GM21786 (cell line): Measurements from ENCODE around the gene FADS2.

Experiments
- ATAC-seq: cut with Tn5 transposase; IDR thresholded peaks from one replicate; pipeline ENCODE4 v1.9.1; 2021; ENCODE audit not compliant: unreplicated experiment

The FADS2 gene

DNA sequence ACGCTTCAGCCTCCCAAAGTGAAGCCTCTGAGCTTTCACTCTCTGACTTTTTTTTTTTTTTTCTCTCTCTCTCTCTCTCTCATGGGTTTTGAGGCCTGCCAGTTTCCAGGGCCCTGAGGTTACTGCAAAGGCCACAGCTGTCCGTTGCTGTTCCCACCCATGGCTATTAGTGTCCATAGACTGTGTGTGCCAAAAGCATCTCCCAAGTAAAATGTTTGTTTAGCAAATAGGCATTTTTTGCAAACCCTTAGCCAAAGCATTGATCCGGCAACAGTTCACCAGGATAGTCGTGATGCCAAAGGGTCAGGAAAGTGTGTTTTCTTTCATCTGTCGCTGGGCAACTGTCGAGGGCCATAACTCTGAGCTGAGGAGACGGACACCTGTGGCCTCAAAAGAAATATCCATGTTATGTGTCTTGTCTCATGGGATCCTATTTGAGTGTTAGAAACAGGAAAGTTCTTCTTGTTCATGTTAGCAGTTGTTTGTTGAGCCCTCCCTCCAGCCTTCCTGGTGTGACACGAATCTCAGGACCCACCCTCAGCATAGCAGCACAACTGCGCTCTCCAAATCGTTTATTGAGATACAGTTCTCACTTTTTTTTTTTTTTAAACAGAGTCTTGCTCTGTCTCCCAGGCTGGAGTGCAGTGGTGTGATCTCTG, 18.4 kb downstream of the FADS2 start:
- ATAC-seq, result no peak

DNA sequence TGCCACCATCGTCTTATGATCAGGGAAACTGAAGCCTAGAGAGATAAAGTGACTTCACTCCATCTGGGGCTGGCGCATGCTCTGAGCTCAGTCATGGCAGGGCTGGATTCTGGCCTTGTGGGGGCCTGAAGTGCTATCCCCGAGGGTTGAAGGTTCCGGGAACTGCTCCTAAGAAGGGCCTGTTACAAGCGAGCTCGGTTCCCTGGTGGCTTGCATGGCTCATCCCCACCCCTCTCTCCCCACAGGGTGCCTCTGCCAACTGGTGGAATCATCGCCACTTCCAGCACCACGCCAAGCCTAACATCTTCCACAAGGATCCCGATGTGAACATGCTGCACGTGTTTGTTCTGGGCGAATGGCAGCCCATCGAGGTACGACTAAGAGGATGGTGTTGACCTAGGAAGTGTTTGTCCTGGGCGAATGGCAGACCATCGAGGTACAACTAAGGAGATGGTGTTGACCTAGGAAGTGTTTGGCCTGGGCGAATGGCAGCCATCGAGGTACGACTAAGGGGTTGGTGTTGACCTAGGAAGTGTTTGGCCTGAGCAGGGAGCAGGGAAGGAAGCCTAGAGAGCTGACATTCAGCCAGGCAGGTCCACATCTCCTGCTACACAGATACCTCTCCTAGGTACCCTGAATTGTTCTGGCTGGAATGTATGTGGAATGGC, 19.9 kb downstream of the FADS2 start:
- no peak for ATAC-seq

DNA sequence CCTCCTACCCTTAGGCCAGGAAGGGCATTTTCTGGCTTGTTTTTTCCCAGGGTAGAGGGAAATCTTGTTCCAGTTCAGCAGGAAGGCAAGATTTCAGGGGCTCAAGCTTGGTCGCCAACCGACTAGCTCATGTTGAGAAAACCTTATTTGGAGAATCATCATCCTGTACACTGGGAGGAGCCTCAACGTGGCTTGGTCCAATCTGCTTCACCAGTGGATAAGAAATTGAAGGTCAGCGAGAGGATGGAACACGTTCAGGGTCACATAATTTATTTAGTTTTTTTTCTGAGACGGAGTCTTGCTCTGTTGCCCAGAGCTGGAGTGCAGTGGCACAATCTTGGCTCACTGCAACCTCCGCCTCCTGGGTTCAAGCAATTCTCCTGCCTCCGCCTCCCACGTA, 20.5 kb downstream of the FADS2 start:
- no peak for ATAC-seq

DNA sequence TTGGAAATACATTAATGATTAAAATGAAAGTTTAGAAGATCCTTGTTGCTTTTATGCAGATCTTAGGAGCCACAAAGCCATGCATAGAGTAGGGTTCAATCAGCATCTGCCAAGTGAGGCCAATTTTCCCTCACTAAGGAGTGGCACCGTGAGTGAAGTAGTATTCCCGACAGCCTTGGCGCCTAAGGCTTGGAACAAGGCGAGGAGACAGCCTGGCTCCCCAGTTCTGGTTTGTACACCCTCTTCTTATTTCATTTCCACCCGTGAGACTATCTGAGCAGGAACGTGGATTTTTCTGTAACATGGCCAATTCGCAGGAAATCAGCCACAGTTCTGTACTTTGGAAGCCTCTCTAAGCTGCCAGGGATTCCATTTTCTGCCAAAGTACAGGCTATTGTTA, 22.6 kb downstream of the FADS2 start:
- ATAC-seq, result no peak

DNA sequence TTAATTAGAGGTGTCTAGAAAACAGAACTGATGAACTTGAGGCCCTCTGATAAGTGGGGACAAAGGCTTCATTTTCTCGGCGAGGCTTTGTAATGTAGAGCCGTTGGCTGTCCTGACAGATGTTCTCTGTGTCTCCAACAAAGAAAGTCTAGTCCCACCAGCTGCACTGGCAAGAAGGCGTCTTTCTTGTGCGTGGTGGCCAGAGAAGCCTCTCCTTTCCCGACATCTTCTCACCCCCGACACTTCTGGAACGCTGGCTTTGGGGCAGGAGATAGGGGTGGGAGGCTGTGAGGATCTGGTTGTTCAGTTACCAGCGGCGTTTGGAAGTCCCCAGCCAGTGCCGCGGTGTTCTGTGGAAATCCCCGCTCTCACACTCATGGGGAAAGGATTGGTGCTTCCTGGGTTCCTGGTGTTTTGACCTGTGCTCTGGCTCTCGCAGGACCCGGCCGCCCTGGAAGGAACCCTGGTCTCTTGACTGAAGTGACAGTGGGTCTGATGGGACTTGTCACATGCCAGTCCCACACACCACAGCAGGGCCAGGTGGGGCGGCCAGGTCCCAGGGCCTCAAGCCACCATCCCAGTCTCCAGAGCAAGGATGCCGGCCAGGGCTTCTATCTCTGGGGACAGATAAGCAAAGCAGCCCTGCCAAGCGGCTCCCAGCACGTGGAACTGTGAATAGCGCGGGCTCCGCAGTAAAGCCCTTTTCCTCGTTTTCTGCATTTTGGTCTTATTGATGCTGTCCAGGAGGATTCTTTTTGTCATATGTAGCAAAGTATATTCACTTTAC, 23.2 kb downstream of the FADS2 start:
- no peak for ATAC-seq

DNA sequence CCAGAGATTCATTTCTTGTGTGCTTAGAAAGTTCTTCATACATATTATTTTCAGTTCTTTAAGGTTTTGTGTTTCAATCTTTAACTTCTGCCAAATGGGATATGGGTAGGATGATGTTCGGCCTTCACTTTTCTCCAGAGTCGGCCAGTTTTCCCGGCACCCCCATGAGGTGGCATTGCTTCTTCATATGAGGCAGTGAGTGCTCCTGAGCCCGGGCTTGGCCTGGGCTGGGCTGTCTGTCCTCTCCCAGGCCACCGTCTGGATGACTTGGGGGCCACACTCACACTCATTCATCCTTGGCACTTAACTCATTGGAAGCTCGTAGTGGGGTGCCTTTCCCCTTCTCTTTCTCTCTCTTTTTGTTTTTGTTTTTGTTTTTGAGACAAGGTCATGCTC, 23.8 kb downstream of the FADS2 start:
- no peak for ATAC-seq

DNA sequence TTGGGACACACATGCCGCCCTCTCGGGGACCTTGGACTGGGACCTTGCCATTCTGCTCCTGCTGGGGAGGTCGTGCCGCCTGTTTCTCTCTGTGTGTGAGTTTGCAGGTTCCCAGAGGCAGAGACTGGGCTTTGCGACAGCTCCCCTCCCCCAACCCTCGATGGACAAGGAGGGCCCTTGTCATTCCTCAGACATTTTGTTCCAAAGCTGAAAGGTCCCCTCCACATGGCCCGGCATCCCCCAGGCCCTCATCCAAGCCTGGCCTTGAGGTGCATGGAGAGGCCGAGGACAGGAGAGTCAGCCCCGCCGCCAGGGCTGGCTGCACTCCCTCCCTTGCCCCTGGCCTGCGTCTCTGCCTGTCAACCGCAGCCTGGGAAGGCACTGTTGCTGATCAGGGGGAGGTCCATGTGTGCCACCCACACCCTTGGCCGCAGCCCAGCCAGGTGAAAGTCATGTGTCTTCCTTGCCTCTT, 25.6 kb downstream of the FADS2 start:
- ATAC-seq, result no peak

DNA sequence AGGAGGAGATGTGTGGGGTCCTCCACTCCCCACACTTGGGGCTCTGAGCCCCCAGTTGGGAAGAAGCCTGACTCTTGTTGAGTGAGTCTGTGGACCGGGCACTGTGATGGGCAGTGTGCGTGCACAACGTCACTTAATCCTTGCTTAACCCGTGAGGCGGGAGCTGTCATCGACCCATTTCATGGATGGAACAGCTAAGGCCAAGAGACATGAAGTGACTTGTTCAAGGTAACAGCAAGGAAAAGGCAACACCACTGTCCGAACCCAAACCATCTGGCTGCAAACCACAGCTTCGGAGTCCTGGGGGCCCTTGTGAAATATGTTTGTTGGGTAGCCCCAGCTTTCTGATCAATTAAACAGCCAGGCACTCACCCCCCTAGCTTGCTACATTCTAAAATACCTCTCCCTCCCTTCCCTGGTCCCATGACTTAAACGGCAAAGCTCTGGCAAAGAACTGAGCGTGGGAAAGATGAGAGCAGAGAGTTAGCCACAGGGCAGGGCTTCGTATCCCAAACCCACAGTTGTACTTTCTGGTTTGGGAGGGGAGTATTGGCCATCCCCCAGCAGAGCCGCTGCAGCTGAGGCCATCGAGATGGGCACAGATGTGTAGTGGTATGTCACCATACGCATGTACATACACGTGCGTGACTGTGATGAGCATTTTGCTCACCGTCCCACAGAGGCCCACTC, 26.3 kb downstream of the FADS2 start:
- ATAC-seq, result no peak

DNA sequence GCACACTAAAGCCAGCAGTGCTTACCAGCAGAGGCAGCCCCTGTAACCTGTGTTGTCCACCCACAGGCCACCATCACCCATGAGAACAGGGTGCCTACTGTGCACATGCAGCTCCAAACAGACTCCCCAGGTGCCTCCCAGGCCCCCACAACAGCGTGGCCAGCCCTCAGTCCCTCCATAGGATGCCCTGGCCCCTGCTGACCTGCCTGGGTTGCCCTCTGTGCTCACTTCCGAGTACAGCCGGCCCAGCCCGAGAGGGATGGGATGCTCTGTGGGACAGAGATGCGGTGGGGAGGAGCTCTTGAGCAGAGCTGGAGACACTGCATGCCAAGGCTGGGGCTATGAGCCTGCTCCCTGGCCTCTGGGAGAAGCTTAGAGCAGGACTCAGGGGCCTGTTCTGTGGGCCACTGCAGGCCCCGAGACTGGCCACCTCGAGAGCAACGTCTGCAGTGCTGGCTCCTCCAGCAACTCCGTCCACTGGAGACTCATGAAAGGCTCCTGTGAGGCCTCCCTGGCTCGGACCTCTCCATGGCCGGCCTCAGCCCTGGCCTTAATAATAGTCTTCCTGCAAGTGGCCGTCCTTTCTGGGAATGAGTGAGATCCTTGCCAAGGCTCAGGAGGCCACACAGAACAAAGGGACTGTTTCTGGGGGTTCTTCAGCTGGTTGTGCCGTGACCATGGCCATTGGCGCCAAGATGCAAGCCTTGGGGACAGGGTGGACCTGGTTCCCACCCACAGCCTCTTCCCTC, 27.0 kb downstream of the FADS2 start:
- ATAC-seq, result no peak

DNA sequence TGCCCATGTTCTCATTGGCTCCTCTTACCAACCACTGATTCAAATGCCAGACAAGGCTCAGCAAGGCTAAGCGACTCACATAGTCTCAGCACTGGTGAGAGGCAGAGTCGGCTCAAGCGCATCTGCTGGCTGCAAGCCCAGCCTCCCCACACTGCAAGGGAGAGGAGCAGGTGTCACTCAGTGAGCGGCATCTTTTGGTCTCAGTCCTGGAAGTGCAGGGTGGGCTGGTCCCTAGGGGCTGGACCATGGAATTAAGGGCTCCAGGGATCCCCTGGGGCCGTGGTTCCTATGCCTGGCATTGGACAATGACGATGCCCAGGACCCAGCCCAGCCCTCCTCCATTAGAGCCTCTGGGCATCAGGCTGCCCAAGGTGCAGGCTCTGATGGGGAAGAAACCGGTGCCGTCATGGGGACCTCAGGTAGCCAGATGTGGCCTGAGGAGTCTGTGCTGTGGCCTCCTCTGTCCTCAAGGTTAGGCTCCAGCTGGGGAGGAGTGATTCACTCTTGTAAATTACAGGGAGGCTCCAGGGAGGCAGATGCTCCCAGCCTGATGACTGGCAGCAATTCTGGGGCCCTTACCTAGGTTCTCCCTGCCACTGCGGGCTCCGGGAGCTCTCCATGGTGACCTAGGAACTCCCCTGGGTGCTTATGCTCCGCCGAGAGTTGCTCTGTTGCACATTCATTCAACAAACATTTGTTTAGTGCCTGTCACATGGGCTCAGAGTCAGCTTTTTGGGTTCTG, 28.0 kb downstream of the FADS2 start:
- no peak for ATAC-seq

DNA sequence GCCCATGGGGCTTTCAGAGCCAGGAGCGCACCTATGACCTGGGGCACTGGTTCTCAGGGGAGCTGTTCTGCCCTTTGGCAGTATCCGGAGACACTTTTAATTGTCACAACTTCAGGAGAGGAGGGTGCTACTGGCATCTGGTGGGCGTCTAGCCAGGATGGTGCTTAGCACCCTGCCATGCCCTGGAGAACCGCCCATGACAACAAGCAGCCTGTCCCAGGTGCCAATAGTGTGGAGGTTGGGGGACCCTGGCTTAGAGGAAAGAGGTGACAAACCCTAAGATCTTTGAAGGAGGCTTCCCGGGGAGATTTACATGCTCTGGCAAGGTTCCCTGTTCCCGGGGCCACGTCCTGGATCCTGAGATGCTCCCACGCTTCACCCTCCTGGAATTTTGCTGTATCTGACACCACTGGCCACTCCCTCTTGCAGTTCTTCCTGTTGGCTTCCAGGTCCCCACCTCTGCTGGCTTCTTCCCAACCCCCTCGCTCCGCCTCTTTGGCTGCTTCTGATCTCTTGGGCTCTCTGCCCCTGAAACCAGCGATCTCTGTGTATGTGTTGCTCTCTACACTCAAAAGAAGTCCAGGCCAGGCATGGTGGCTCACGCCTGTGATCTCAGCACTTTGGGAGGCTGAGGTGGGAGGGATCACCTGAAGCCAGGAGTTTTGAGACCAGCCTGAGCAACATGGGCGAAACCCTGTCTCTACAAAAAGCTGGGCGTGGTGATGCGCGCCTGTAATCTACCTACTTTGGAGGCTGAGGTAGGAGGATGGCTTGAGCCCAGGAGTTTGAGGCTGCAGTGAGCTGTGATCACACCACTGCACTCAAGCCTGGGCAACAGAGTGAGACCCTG, 32.2 kb downstream of the FADS2 start:
- no peak for ATAC-seq

DNA sequence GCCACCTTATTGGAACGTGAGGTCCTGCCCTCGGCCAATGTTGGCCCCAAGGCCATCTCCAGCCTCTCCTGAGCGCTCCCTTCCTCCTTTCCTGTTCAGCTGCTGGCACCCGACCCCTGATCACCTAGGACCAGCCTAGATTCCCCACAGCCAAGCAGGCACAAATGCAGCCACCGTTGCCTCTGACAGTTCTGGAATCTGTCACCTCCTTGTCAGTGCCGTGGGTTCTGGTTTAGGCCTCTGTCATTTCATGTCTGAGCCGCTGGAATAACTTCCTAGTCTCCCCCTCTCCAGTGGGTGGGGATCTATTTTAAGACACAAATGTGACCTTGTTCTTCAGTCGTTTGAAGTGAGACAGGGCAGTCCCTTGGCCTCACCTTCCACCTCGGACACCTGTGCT, 33.5 kb downstream of the FADS2 start:
- ATAC-seq, result no peak

DNA sequence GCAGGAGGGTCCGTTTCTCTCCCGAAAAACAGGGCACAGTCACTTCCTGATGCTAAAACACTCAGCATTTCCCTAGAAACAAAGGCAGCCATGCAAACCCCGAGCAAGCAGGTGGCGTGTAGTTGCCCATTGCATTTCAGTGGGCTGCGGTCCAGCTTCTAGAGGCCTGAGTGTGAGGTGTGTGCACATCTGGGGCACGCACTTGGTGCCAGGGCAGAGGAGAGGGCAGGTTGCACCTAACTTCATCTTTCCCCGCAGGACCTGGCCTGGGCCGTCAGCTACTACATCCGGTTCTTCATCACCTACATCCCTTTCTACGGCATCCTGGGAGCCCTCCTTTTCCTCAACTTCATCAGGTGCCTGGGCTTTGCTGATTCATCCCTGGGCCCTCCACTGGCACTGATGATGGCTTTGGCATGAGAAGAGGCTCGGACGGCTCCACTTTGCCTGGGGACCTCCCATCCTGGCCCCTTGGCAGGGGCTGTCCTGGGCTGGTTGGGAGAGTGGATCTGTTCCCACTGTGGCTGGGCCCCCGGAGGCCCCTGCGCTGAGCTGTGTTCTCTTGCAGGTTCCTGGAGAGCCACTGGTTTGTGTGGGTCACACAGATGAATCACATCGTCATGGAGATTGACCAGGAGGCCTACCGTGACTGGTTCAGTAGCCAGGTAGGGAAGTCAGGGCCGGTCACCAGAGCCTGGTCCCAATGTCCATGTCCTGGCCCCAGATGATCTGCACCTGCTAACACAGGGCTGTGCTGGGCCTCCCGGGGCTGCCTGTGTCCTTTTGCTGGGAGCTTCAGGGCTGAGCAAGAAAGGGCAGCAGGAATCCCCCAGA, 34.8 kb downstream of the FADS2 start:
- no peak for ATAC-seq

DNA sequence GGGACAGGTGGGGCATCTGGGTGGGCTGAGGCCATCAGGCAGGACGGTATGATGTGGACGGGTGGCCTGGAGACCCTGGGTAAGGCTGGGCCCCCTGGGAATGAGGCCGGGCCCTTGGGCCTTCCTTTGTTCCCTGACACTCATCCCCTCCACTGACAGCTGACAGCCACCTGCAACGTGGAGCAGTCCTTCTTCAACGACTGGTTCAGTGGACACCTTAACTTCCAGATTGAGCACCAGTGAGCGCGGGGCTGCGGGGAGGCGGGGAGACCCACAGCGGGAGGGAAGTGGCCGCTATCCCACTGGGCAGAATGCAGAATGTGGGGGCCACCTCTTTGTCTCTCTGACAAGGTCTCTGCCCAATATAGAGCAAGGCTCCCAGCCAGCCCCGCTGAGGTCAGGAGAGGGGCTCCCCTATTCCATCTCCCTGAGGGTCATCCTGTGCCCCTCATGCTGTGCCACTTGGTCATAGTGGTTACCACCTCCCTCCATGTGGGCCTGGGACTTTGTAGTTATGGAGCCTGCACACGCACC, 35.5 kb downstream of the FADS2 start:
- ATAC-seq, result no peak

DNA sequence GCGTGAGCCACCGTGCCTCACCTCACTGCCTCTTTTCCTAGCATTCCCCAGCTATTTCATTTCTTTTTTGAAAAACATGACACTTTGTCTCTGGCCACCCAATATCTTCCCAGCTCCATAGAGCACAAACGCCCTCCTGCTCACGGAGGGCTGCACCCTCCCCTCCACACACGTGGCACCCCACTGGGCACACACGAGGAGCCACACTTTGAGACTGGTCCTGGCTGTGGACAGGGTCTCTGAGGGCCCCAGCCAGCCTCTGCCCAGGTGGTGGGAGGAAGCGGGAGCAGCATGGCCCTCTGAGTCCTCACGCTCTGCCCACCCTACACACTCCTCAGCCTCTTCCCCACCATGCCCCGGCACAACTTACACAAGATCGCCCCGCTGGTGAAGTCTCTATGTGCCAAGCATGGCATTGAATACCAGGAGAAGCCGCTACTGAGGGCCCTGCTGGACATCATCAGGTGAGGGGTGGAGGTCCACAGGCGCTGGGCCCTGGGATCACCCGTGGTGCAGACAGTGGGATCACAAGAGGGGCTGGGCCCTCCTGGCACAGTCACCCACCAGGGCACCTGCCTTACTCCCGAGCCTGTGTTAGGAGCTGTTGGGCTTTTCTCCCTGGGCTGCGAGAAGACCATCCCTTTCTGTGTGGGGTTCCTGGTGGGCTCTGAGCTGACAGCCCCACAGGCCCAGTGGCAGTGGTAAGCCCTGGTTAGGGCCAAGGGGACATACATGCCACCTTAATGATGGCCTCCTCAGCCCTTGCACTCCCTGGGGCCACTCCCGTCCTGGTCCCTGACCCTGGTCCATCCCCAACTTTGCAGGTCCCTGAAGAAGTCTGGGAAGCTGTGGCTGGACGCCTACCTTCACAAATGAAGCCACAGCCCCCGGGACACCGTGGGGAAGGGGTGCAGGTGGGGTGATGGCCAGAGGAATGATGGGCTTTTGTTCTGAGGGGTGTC, 37.0 kb downstream of the FADS2 start:
- ATAC-seq, result no peak

DNA sequence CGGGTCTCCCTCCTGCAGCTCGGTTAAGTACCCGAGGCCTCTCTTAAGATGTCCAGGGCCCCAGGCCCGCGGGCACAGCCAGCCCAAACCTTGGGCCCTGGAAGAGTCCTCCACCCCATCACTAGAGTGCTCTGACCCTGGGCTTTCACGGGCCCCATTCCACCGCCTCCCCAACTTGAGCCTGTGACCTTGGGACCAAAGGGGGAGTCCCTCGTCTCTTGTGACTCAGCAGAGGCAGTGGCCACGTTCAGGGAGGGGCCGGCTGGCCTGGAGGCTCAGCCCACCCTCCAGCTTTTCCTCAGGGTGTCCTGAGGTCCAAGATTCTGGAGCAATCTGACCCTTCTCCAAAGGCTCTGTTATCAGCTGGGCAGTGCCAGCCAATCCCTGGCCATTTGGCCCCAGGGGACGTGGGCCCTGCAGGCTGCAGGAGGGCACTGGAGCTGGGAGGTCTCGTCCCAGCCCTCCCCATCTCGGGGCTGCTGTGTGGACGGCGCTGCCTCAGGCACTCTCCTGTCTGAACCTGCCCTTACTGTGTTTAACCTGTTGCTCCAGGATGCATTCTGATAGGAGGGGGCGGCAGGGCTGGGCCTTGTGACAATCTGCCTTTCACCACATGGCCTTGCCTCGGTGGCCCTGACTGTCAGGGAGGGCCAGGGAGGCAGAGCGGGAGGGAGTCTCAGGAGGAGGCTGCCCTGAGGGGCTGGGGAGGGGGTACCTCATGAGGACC, 38.3 kb downstream of the FADS2 start:
- no peak for ATAC-seq
